Neuron (in vitro differentiated cells): ENCODE results near the gene ARHGEF7.

Experiments used
- H2AFZ ChIP-seq: one replicate; pipeline ENCODE4 v1.6.1; 2013; ENCODE audit warnings: low read depth, mild to moderate bottlenecking, inconsistent platforms, low read length, moderate library complexity
- H3K27me3 ChIP-seq: one replicate; pipeline ENCODE4 v1.6.1; 2013; ENCODE audit warnings: low read length; ENCODE audit not compliant: insufficient read depth
- H3K36me3 ChIP-seq: one replicate; pipeline ENCODE4 v1.6.1; 2013; ENCODE audit warnings: low read length; ENCODE audit not compliant: insufficient read depth
- H3K4me1 ChIP-seq: one replicate; pipeline ENCODE4 v1.6.1; 2013; ENCODE audit warnings: low read length; ENCODE audit not compliant: insufficient read depth
- H3K4me3 ChIP-seq: 2 replicates; pipeline ENCODE4 v1.5.1; 2013; ENCODE audit warnings: mild to moderate bottlenecking, low read length, moderate library complexity
- H3K9me3 ChIP-seq: one replicate; pipeline ENCODE4 v1.6.1; 2013; ENCODE audit warnings: low read length

Gene ARHGEF7

GRCh38 chr13:111258637-111259036 is 143.5 kb downstream of the ARHGEF7 start:
- no peaks in the 10 kb centered on the region for H3K4me1 ChIP-seq
- H3K36me3 ChIP-seq: peaks cover 58% of the 10 kb centered on the region
- H2AFZ ChIP-seq: no peak overlapping the region
- H3K27me3 ChIP-seq: no peaks in the 10 kb centered on the region
- H3K4me3 ChIP-seq: no peak overlapping the region
- H3K9me3 ChIP-seq: peaks cover 29% of the 10 kb centered on the region

DNA sequence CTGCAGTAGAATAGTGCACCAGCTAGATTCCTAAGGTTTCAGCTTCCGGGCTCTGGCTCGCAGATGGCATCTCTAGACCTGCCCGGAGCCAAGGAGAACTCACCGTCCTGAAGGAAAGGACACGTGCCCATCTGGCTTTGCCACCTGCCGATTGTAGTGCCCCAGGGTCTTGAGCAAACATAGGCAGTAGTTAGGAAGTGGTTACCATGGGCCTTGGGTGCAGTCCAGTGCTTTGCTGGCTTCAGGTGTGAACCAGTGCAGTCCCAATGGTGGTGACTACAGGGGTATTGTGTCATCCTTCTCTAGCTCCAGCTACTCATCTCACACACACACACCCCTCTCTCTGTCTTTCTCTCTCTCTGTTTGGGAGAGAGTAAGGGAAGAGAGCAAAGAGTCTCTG is 143.9 kb downstream of the ARHGEF7 start:
- Histone ChIP-seq H3K4me1 (no peaks in the 10 kb centered on the region), H3K36me3 (peaks cover 54% of the 10 kb centered on the region), H3K9me3 (peaks cover 26% of the 10 kb centered on the region), H3K27me3 (no peaks in the 10 kb centered on the region), H2AFZ (no peak overlapping the region), H3K4me3 (no peak overlapping the region)

DNA sequence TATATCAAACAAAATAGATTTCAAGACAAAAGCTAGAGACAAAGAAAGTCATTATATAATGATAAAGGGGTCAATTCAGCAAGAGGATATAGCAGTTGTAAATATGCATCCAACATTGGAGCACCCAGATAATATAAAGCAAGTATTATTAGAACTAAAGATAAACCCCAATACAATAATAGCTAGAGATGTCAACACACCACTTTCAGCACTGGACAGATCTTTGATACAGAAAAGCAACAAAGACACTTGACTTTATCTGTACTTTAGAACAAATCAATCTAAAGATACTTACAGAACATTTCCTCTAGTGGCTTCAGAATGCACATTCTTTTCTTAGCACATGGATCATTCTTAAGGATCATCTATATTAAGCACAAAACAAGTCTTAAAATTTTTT is 146.2 kb downstream of the ARHGEF7 start:
- Histone ChIP-seq H3K36me3 (peaks cover 48% of the 10 kb centered on the region), H2AFZ (no peak overlapping the region), H3K9me3 (peaks cover 23% of the 10 kb centered on the region), H3K27me3 (no peaks in the 10 kb centered on the region), H3K4me1 (no peaks in the 10 kb centered on the region), H3K4me3 (no peak overlapping the region)

- H3K4me1 ChIP-seq: no peaks in the 10 kb centered on the region
- H2AFZ ChIP-seq: no peak overlapping the region
- H3K36me3 ChIP-seq: peaks cover 45% of the 10 kb centered on the region
- H3K4me3 ChIP-seq: no peak overlapping the region
- H3K27me3 ChIP-seq: no peaks in the 10 kb centered on the region
- H3K9me3 ChIP-seq: peaks cover 23% of the 10 kb centered on the region
Measured at GRCh38 chr13:111262281-111262680, 147.2 kb downstream of the ARHGEF7 start.

- Histone ChIP-seq H3K36me3 (peaks cover 45% of the 10 kb centered on the region), H3K27me3 (no peaks in the 10 kb centered on the region), H3K9me3 (peaks cover 20% of the 10 kb centered on the region), H2AFZ (no peak overlapping the region), H3K4me3 (no peak overlapping the region), H3K4me1 (no peaks in the 10 kb centered on the region)
Measured at GRCh38 chr13:111262715-111263114, 147.6 kb downstream of the ARHGEF7 start.

- no peak overlapping the region for H2AFZ ChIP-seq
- no peak overlapping the region for H3K4me3 ChIP-seq
- H3K27me3 ChIP-seq: no peaks in the 10 kb centered on the region
- H3K4me1 ChIP-seq: no peaks in the 10 kb centered on the region
- H3K36me3 ChIP-seq: peaks cover 45% of the 10 kb centered on the region
- peaks cover 15% of the 10 kb centered on the region for H3K9me3 ChIP-seq
Measured at GRCh38 chr13:111263566-111263965, 148.5 kb downstream of the ARHGEF7 start.

- H3K9me3 ChIP-seq: no peaks in the 10 kb centered on the region
- peaks cover 47% of the 10 kb centered on the region for H3K36me3 ChIP-seq
- H3K4me3 ChIP-seq: no peak overlapping the region
- H3K4me1 ChIP-seq: no peaks in the 10 kb centered on the region
- no peak overlapping the region for H2AFZ ChIP-seq
- no peaks in the 10 kb centered on the region for H3K27me3 ChIP-seq
Measured at GRCh38 chr13:111265006-111265700, 150.0 kb downstream of the ARHGEF7 start.

- H3K36me3 ChIP-seq: peaks cover 48% of the 10 kb centered on the region
- no peak overlapping the region for H3K4me3 ChIP-seq
Measured at GRCh38 chr13:111265701-111266035, 150.6 kb downstream of the ARHGEF7 start.

GRCh38 chr13:111267205-111267604 is 152.1 kb downstream of the ARHGEF7 start:
- H3K36me3 ChIP-seq: peaks cover 53% of the 10 kb centered on the region
- H3K4me1 ChIP-seq: no peaks in the 10 kb centered on the region
- no peak overlapping the region for H3K4me3 ChIP-seq
- H3K9me3 ChIP-seq: no peaks in the 10 kb centered on the region
- H2AFZ ChIP-seq: no peak overlapping the region
- no peaks in the 10 kb centered on the region for H3K27me3 ChIP-seq

More at GRCh38 chr13:111265701-111266035, 150.6 kb downstream of the ARHGEF7 start:
- H3K27me3 ChIP-seq: no peaks in the 10 kb centered on the region
- no peak overlapping the region for H2AFZ ChIP-seq
- H3K9me3 ChIP-seq: no peaks in the 10 kb centered on the region
- no peaks in the 10 kb centered on the region for H3K4me1 ChIP-seq

DNA sequence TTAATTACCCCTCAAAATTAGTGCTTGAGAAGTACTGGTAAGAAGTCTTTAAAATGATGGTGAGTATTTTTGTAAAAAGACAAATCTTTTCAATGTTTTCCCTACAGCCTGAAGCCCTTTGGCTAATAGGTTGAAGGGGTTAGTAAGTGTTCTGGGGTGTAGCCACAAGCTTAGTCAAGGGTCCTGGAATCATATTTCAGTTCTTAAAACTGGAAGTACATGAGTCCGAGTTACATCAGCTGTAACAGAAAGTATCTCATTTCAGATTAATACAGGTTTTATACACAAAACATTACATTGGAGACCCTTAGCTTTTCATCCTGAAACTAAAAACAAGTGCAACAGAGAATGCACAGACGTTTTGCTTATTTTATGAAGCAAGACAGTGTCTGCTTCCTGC is 152.7 kb downstream of the ARHGEF7 start:
- Histone ChIP-seq H3K4me3 (no peak overlapping the region), H3K27me3 (no peaks in the 10 kb centered on the region), H3K36me3 (peaks cover 51% of the 10 kb centered on the region), H3K9me3 (no peaks in the 10 kb centered on the region), H2AFZ (no peak overlapping the region), H3K4me1 (no peaks in the 10 kb centered on the region)

GRCh38 chr13:111269508-111269907 is 154.4 kb downstream of the ARHGEF7 start:
- no peak overlapping the region for H3K4me3 ChIP-seq
- no peak overlapping the region for H2AFZ ChIP-seq
- H3K4me1 ChIP-seq: no peaks in the 10 kb centered on the region
- H3K27me3 ChIP-seq: no peaks in the 10 kb centered on the region
- H3K9me3 ChIP-seq: no peaks in the 10 kb centered on the region
- peaks cover 61% of the 10 kb centered on the region for H3K36me3 ChIP-seq

DNA sequence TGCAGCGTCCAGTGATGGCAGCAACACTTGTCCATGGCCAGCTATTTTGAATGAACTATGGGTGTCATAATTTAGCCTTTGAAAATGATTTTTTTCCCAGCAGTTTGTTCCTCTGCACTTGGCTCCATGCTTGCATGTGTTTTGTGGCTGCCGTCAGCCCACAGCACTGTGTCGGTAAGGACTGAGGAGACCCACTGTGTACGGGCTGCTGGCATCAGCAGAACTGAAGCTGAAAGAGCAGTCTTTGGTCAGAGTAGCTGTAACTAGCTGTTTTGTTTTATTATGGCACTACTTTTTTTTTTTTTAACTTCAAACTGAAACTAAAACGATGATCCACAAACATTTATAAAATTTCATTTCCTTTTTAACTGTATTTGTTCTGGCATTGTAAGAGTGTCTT is 155.0 kb downstream of the ARHGEF7 start:
- Histone ChIP-seq H3K4me3 (no peak overlapping the region), H3K9me3 (no peaks in the 10 kb centered on the region), H3K4me1 (no peaks in the 10 kb centered on the region), H2AFZ (no peak overlapping the region), H3K27me3 (no peaks in the 10 kb centered on the region), H3K36me3 (peaks cover 61% of the 10 kb centered on the region)

DNA sequence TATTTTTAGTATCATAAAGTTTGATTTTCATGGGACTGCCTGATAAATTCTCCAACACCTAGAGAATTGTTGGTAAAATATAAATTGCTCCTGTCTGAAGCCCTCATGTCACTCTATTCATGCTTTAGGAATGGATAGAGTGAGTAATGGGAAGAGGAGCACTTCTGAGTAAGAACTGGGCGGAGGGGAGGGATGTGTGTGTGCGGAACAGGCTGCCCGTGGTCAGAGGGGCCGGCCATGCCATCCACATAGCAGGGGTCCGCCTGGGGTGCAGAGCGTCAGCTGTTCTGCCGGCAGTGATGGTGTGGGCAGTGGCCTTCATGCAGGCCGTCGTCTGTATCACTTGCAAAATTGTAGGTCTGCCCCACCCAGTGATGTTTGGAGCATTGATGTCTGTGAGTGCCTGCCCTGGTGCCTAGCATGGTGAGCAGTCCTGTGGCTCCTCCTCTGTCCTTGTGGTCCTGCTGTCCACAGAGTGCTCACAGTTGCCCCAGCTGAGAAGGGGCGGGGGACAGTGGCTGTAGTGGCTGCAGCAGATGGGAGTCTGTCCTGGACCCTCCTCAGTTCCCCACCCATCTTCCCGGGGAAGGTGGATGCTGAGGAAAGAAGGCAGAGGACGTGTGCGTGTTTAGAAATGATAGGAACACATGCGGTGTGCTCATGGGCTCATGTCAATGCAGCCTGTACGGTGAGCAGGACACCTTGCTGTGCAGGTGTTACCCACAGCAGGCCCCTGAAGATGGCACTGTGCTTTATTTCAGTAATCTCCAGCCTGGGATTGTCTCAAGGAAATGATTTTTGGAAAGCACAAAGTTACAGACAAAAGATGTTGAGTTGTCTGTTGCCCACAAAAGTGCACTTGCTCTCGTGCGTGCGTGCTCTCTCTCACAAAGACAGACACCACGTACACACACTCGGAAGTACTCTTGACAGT is 155.9 kb downstream of the ARHGEF7 start:
- Histone ChIP-seq H3K9me3 (no peaks in the 10 kb centered on the region), H3K36me3 (peaks cover 63% of the 10 kb centered on the region), H3K4me1 (no peaks in the 10 kb centered on the region), H3K4me3 (no peak overlapping the region), H3K27me3 (no peaks in the 10 kb centered on the region), H2AFZ (no peak overlapping the region)
